Smooth muscle cell of the brain vasculature (primary cell): ENCODE measurements around the gene PCDHA7.
"Not testable (repeated sequence)": the region's sequence is repeated elsewhere in the genome, so short reads cannot be mapped to it uniquely, and the experiment has no call there.

Experiments used
- DNase-seq: peaks from one replicate; pipeline ENCODE4 v3.0.0-alpha.2; 2012; ENCODE audit warnings: low read depth, low spot score

PCDHA7 gene, protein sequence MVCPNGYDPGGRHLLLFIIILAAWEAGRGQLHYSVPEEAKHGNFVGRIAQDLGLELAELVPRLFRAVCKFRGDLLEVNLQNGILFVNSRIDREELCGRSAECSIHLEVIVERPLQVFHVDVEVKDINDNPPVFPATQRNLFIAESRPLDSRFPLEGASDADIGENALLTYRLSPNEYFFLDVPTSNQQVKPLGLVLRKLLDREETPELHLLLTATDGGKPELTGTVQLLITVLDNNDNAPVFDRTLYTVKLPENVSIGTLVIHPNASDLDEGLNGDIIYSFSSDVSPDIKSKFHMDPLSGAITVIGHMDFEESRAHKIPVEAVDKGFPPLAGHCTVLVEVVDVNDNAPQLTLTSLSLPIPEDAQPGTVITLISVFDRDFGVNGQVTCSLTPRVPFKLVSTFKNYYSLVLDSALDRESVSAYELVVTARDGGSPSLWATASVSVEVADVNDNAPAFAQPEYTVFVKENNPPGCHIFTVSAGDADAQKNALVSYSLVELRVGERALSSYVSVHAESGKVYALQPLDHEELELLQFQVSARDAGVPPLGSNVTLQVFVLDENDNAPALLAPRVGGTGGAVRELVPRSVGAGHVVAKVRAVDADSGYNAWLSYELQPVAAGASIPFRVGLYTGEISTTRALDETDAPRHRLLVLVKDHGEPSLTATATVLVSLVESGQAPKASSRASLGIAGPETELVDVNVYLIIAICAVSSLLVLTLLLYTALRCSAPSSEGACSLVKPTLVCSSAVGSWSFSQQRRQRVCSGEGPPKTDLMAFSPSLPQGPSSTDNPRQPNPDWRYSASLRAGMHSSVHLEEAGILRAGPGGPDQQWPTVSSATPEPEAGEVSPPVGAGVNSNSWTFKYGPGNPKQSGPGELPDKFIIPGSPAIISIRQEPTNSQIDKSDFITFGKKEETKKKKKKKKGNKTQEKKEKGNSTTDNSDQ

DNA sequence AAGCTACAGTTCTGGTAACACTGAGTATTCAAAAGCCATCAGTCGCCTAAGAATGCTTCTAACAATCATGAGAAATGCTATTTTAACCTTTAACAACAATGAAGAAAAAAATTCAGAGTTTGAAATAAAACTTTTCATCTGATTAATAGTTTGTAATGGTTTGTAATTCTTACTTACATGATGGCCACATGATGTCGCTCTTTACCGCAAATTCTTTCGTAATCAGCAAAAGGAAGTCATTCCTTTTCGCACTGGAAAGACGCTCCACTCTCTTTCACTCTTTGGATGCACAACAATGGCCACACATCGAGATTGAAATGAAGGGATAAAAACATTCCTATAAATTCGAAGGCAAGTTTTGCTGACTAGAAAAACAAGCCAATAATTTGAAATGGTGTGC is at the start of gene PCDHA7:
PCDHA7 (plus strand) TSS at position 277 of the 400 bp plus-strand sequence; CDS start at position 392, 115 bp downstream.
- DNase-seq: no peak

DNA sequence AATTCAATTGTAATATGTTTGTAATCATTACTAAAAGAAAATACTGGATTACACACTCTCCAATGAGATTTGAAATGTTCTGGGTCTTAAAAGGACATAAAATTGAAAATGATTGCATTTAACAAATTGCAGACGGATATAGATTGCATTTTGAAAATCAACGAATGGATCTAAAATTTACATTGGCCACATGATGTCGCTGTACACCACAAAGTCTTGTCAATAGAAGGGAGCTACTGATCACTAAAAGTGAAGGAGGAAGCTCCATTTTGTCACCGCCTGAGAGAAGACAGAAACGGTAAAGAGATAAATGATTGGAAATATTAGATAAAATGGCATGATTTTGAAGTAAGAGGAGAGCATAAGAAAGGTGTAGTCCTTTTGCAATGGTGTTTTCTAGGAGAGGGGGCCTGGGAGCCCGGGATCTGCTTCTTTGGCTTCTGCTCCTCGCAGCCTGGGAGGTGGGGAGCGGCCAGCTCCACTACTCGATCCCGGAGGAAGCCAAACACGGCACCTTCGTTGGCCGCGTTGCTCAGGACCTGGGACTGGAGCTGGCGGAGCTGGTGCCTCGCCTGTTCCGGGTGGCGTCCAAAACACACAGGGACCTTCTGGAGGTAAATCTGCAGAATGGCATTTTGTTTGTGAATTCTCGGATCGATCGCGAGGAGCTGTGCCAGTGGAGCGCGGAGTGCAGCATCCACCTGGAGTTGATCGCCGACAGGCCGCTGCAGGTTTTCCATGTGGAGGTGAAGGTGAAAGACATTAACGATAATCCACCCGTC is 48.0 kb upstream of the PCDHA7 start, which contains the start of gene PCDHA1:
PCDHA1 (plus strand) TSS at position 236 of the 782 bp plus-strand sequence.
- no peak for DNase-seq

DNA sequence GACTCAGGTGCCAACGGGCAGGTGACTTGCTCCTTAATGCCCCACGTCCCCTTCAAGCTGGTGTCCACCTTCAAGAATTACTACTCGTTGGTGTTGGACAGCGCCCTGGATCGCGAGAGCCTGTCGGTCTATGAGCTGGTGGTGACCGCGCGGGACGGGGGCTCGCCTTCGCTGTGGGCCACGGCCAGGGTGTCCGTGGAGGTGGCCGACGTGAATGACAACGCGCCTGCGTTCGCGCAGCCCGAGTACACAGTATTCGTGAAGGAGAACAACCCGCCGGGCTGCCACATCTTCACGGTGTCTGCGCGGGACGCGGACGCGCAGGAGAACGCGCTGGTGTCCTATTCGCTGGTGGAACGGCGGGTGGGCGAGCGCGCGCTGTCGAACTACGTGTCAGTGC is 46.6 kb upstream of the PCDHA7 start:
- not testable (repeated sequence) for DNase-seq

DNA sequence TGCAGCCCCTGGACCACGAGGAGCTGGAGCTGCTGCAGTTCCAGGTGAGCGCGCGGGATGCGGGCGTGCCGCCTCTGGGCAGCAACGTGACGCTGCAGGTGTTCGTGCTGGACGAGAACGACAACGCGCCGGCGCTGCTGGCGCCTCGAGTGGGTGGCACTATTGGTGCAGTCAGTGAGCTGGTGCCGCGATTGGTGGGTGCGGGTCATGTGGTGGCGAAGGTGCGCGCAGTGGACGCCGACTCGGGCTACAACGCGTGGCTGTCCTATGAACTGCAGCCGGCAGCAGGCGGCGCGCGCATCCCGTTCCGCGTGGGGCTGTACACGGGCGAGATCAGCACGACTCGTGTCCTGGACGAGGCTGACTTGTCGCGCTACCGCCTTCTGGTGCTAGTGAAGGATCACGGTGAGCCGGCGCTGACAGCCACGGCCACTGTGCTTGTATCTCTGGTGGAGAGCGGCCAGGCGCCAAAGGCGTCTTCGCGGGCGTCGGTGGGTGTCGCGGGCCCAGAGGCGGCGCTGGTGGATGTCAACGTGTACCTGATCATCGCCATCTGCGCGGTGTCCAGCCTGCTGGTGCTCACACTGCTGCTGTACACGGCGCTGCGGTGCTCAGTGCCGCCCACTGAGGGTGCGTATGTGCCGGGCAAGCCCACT is 46.1 kb upstream of the PCDHA7 start:
- DNase-seq: not testable (repeated sequence)

DNA sequence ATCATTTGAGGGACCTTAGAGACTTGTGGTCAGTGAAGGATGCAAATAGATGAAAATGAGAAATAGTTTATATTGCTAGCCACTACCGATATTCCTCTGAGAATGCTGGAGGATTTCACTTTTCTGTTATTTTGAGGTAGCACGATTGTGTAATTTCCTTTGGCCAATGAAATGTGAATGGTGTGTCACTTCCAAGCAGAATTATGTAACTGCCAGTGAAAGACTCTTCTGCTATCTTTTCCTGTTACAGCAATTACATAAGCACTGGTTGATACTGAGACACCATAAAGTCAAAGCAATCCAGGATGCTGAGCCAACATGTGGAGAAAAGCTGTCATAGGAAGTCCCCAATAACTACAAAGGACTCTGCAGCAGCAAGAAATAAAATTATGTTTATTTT is 43.0 kb upstream of the PCDHA7 start:
- DNase-seq: no peak

DNA sequence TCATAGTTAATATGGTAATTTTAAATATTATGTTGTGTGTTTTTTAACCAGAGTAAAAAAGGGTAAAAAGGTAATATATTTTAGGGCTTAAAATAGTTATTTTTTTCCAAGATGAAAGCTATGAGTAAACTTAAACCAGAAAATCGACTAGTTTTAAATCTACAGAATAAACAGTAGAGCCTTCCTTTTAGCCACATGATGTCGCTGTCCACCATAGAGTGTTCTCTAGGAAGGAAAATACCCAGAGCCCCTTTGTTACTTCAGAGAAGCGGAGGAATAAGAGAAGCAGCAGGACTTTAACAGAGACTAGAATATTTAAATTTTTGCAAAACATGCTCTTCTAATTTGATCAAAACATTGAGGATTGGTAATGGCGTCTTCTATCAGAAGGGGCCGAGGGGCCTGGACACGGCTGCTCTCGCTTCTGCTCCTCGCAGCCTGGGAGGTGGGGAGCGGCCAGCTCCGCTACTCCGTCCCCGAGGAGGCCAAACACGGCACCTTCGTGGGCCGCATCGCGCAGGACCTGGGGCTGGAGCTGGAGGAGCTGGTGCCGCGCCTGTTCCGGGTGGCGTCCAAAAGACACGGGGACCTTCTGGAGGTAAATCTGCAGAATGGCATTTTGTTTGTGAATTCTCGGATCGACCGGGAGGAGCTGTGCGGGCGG is 39.3 kb upstream of the PCDHA7 start, which contains the start of gene PCDHA2:
PCDHA2 (plus strand) TSS at position 258 of the 664 bp plus-strand sequence.
- no peak for DNase-seq

DNA sequence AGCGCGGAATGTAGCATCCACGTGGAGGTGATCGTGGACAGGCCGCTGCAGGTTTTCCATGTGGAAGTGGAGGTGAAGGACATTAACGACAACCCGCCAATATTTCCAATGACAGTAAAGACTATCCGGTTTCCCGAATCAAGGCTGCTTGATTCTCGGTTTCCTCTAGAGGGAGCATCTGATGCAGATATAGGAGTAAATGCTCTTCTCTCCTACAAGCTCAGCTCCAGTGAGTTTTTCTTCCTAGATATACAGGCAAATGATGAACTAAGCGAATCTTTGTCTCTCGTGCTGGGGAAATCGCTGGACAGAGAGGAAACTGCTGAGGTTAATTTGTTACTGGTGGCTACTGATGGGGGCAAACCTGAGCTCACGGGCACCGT is 38.8 kb upstream of the PCDHA7 start:
- no peak for DNase-seq

DNA sequence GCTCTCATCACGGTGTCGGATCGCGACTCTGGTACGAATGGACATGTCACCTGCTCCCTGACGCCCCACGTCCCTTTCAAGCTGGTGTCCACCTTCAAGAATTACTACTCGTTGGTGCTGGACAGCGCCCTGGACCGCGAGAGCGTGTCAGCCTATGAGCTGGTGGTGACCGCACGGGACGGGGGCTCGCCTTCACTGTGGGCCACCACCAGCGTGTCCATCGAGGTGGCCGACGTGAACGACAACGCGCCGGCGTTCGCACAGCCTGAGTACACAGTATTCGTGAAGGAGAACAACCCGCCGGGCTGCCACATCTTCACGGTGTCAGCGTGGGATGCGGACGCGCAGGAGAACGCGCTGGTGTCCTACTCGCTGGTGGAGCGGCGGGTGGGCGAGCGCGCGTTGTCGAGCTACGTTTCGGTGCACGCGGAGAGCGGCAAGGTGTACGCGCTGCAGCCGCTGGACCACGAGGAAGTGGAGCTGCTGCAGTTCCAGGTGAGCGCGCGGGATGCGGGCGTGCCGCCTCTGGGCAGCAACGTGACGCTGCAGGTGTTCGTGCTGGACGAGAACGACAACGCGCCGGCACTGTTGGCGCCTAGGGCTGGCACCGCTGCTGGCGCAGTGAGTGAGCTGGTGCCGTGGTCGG is 37.9 kb upstream of the PCDHA7 start:
- not testable (repeated sequence) for DNase-seq

DNA sequence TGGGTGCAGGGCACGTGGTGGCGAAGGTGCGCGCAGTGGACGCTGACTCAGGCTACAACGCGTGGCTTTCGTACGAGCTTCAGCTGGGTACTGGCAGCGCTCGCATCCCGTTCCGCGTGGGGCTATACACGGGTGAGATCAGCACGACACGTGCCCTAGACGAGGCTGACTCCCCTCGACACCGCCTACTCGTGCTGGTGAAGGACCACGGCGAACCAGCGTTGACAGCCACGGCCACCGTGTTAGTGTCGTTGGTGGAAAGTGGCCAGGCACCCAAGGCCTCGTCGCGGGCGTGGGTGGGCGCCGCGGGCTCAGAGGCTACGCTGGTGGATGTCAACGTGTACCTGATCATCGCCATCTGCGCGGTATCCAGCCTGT is 37.4 kb upstream of the PCDHA7 start:
- no peak for DNase-seq

DNA sequence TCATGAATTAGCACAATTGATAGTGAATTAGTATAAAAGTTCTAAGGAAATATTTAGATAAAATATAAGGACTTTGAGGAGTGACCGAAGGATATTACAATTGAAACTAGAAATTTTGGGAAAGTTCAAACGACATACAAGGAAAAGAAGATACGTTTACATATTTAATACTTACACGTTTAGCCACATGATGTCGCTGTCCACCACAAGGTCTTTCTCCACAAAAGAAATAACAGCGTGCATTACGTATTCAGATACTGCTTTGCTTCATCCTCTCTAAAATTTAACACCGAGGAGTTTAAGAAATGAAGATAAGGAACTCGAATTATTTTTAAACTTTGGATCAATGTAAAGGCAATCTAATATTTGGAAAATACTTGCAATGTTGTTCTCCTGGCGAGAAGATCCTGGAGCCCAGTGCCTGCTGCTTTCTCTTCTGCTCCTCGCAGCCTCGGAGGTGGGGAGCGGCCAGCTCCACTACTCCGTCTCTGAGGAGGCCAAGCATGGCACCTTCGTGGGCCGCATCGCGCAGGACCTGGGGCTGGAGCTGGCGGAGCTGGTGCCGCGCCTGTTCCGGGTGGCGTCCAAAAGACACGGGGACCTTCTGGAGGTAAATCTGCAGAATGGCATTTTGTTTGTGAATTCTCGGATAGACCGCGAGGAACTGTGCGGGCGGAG is 33.1 kb upstream of the PCDHA7 start, which contains the start of gene PCDHA3:
PCDHA3 (plus strand) TSS at position 242 of the 678 bp plus-strand sequence.
- no peak for DNase-seq

DNA sequence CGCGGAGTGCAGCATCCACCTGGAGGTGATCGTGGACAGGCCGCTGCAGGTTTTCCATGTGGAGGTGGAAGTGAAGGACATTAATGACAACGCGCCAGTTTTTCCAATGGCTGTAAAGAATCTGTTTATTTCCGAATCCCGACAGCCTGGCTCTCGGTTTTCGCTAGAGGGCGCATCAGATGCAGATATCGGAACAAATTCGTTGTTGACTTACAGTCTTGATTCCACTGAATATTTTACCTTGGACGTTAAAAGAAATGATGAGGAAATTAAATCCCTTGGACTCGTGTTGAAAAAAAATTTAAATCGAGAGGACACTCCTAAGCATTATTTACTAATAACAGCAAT is 32.6 kb upstream of the PCDHA7 start:
- no peak for DNase-seq

DNA sequence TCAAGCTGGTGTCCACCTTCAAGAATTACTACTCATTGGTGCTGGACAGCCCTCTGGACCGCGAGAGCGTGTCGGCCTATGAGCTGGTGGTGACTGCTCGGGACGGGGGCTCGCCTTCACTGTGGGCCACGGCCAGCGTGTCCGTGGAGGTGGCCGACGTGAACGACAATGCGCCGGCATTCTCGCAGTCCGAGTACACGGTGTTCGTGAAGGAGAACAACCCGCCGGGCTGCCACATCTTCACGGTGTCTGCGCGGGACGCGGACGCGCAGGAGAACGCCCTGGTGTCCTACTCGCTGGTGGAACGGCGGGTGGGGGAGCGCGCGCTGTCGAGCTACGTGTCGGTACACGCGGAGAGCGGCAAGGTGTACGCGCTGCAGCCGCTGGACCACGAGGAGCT is 31.7 kb upstream of the PCDHA7 start:
- DNase-seq: not testable (repeated sequence)

DNA sequence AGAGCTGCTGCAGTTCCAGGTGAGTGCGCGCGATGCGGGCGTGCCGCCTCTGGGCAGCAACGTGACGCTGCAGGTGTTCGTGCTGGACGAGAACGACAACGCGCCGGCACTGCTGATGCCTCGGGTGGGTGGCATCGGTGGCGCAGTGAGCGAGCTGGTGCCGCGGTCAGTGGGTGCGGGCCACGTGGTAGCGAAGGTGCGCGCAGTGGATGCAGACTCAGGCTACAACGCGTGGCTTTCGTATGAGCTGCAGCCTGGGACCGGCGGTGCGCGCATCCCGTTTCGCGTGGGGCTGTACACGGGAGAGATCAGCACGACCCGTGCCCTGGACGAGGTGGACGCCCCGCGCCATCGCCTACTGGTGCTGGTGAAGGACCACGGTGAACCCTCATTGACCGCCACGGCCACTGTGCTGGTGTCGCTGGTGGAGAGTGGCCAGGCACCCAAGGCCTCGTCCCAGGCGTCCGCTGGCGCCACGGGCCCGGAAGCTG is 31.2 kb upstream of the PCDHA7 start:
- DNase-seq: no peak

DNA sequence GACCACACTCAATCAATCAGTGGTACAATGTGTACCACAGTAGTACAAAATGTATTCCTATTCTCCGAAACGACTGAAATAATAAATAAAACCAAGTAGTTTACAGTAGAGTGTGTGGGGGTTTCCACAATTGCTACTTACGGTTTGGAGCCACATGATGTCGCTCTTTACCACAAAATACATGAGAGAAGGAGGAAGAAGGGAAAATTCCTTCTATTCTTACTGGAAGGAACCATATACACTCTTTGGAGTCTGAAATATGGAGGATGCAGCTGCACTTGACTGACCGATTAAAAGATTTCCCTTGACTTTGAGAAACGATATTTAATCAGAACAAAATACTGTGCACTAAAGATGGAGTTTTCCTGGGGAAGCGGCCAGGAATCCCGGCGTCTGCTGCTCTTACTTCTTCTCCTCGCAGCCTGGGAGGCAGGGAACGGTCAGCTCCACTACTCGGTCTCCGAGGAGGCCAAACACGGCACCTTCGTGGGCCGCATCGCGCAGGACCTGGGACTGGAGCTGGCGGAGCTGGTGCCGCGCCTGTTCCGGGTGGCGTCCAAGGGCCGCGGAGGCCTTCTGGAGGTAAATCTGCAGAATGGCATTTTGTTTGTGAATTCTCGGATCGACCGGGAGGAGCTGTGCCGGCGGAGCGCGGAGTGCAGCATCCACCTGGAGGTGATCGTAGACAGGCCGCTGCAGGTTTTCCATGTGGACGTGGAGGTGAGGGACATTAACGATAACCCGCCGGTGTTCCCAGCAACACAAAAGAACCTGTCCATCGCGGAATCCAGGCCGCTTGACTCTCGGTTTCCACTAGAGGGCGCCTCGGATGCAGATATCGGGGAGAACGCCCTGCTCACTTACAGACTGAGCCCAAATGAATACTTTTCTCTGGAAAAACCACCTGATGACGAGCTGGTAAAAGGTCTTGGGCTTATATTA is 27.0 kb upstream of the PCDHA7 start, which contains the start of gene PCDHA4:
PCDHA4 (plus strand) TSS at position 235 of the 942 bp plus-strand sequence.
- DNase-seq: no peak

DNA sequence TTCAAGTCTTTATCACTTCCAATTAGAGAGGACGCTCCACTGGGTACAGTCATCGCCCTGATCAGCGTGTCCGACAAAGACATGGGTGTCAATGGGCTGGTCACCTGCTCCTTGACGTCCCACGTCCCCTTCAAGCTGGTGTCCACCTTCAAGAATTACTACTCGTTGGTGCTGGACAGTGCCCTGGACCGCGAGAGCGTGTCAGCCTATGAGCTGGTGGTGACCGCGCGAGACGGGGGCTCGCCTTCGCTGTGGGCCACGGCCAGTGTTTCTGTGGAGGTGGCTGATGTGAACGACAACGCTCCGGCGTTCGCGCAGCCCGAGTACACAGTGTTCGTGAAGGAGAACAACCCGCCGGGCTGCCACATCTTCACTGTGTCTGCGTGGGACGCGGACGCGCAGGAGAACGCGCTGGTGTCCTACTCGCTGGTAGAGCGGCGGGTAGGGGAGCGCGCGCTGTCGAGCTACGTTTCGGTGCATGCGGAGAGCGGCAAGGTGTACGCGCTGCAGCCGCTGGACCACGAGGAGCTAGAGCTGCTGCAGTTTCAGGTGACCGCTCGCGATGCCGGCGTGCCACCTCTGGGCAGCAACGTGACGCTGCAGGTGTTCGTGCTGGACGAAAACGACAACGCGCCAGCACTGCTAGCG is 25.7 kb upstream of the PCDHA7 start:
- DNase-seq: not testable (repeated sequence)

DNA sequence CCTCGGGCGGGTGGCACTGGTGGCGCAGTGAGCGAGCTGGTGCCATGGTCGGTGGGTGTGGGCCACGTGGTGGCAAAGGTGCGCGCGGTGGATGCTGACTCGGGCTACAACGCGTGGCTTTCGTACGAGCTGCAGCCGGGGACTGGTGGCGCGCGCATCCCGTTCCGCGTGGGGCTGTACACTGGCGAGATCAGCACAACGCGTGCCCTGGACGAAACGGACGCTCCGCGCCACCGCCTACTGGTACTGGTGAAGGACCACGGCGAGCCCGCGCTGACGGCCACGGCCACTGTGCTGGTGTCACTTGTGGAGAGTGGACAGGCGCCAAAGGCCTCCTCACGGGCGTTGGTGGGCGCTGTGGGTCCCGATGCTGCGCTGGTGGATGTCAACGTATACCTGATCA is 25.2 kb upstream of the PCDHA7 start:
- no peak for DNase-seq
